HepG2 (cell line): ENCODE data around the gene DNM1L. TPM values are rescaled to one million over a fixed set of nuclear protein-coding genes. Genes with fewer than 3 reads are reported as not detected.

Source experiments
- ATAC-seq: fragments of 200-7000 bp; cut with Tn5 transposase; 3 replicates; pipeline ENCODE4 v1.9.1; 2020; ENCODE audit warnings: mild to moderate bottlenecking, moderate library complexity
- BruUV-seq: library from RNA; stranded (reverse); fragments of 400-500 nt; replicated peaks from 2 replicates; lab custom pipeline; 2021; lab: Mats Ljungman, UMichigan
- CTCF ChIA-PET: fragments of 300-600 bp; formaldehyde crosslinking; extraction: SDS; loops from one replicate; lab custom pipeline; 2021; ENCODE audit warnings: low total read pairs, inconsistent platforms, low intra/inter-chr PET ratio; lab: Yijun Ruan, JAX
- POLR2A ChIA-PET: fragments of 350-600 bp; sonication (Branson Sonifier 250); formaldehyde crosslinking; loops from one replicate; lab custom pipeline; 2020; ENCODE audit warnings: antibody characterized with exemption, inconsistent platforms; lab: Yijun Ruan, JAX
- DNase-seq: peaks from one replicate; pipeline ENCODE4 v3.0.0-alpha.2; 2015; ENCODE audit warnings: low spot score
- FAIRE-seq: peaks from 3 replicates; lab custom pipeline; 2011; peaks lifted over from hg19 to GRCh38; lab: Jason Lieb, UNC
- H2AFZ ChIP-seq: one replicate; pipeline ENCODE4 v1.6.1; 2011; ENCODE audit warnings: low read length, inconsistent platforms
- H3K27ac ChIP-seq: fragments of 300-600 bp; 3 replicates; pipeline ENCODE4 v1.8.0; 2011; ENCODE audit warnings: mixed run types, mild to moderate bottlenecking, mixed read lengths, low read length, inconsistent platforms; ENCODE audit not compliant: insufficient read depth; ENCODE audit errors: extremely low read length
- H3K27me3 ChIP-seq, 2 experiments: fragments of 200-600 bp in 1 of 2; 2 replicates in 1 of 2; 3 replicates in 1 of 2; pipeline versions ENCODE4 v1.6.0 to v1.8.0; 2011; ENCODE audit warnings: low read length in 2 of 2, mild to moderate bottlenecking in 2 of 2, moderate library complexity in 2 of 2, inconsistent platforms in 1 of 2; ENCODE audit not compliant: insufficient read depth in 2 of 2, control insufficient read depth in 1 of 2
- H3K36me3 ChIP-seq, 2 experiments: fragments of 200-600 bp in 1 of 2; replicated peaks in 1 of 2; 2 replicates in 1 of 2; 3 replicates in 1 of 2; pipeline versions ENCODE4 v1.5.1 to v1.8.0; 2011; ENCODE audit warnings: low read length in 2 of 2, inconsistent platforms in 1 of 2; ENCODE audit not compliant: insufficient read depth in 2 of 2, control insufficient read depth in 1 of 2
- H3K4me1 ChIP-seq: 2 replicates; pipeline ENCODE4 v1.5.1; 2012; ENCODE audit warnings: low read length, inconsistent platforms; ENCODE audit not compliant: insufficient read depth
- H3K4me2 ChIP-seq: 2 replicates; pipeline ENCODE4 v1.6.0; 2011; ENCODE audit warnings: low read depth, low read length, inconsistent platforms
- H3K4me3 ChIP-seq, 3 experiments: fragments of 200-600 bp in 1 of 3; sonication (generic), shearing (Covaris generic) in 1 of 3; replicated peaks in 1 of 3; 2 replicates each; pipeline ENCODE4 v1.5.1; 2011 to 2016; ENCODE audit warnings: low read length in 3 of 3, inconsistent platforms in 2 of 3, low read depth in 2 of 3, mild to moderate bottlenecking in 2 of 3, control low read depth in 1 of 3, mixed read lengths in 1 of 3; ENCODE audit not compliant: insufficient read depth in 1 of 3
- H3K79me2 ChIP-seq: one replicate; pipeline ENCODE4 v1.6.1; 2011; ENCODE audit warnings: low read length, inconsistent platforms; ENCODE audit not compliant: insufficient read depth
- H3K9ac ChIP-seq: 2 replicates; pipeline ENCODE4 v1.6.0; 2011; ENCODE audit warnings: mild to moderate bottlenecking, low read depth, low read length, inconsistent platforms; ENCODE audit not compliant: insufficient read depth
- H3K9me3 ChIP-seq: 2 replicates; pipeline ENCODE4 v1.5.1; 2012; ENCODE audit warnings: mild to moderate bottlenecking, low read length
- H4K20me1 ChIP-seq: 2 replicates; pipeline ENCODE4 v1.6.0; 2011; ENCODE audit warnings: inconsistent platforms, mild to moderate bottlenecking, low read length, moderate library complexity; ENCODE audit not compliant: insufficient read depth
- CBX5 ChIP-seq: sonication (generic); formaldehyde crosslinking; IDR thresholded peaks from 2 replicates; pipeline ENCODE4 v1.4.0; 2020; ENCODE audit warnings: missing genetic modification reagents, borderline replicate concordance
- HHEX ChIP-seq: IDR thresholded peaks from 2 replicates; pipeline ENCODE4 v1.6.1; 2016; ENCODE audit warnings: control low read depth
- JUND ChIP-seq: sonication (generic); formaldehyde crosslinking; IDR thresholded peaks from 2 replicates; pipeline ENCODE4 v1.8.0; 2022; ENCODE audit warnings: mild to moderate bottlenecking, missing genetic modification reagents
- KAT8 ChIP-seq: IDR thresholded peaks from 2 replicates; pipeline ENCODE4 v1.6.1; 2016; ENCODE audit warnings: missing genetic modification reagents, missing compliant biosample characterization
- LCORL ChIP-seq, 2 experiments: fragments of 450-650 bp in 1 of 2; sonication (generic) in 1 of 2; formaldehyde crosslinking in 1 of 2; IDR thresholded peaks; 2 replicates each; pipeline versions ENCODE4 v1.5.0 to v1.6.1; 2017 to 2020; ENCODE audit warnings: antibody characterized with exemption in 1 of 2, missing genetic modification reagents in 1 of 2
- SMAD3 ChIP-seq: sonication (generic); formaldehyde crosslinking; IDR thresholded peaks from 2 replicates; pipeline ENCODE4 v1.4.0; 2020; ENCODE audit warnings: missing genetic modification reagents
- TP53 ChIP-seq: sonication (generic); formaldehyde crosslinking; conservative IDR thresholded peaks from 2 replicates; pipeline ENCODE4 v1.4.0; 2020; ENCODE audit warnings: missing genetic modification reagents
- ZFP36 ChIP-seq: fragments of 150-350 bp; IDR thresholded peaks from 2 replicates; pipeline ENCODE4 v1.6.1; 2018; ENCODE audit warnings: borderline replicate concordance, low read length, low read depth; ENCODE audit not compliant: partially characterized antibody
- ZNF234 ChIP-seq: sonication (generic); formaldehyde crosslinking; conservative IDR thresholded peaks from 2 replicates; pipeline ENCODE4 v1.5.1; 2020; ENCODE audit warnings: mild to moderate bottlenecking, missing genetic modification reagents
- ZNF329 ChIP-seq: sonication (generic); formaldehyde crosslinking; IDR thresholded peaks from 2 replicates; pipeline ENCODE4 v1.9.0; 2021; ENCODE audit warnings: low read depth, mild to moderate bottlenecking, missing genetic modification reagents
- ZNF547 ChIP-seq: sonication (generic); formaldehyde crosslinking; IDR thresholded peaks from 2 replicates; pipeline ENCODE4 v1.5.1; 2020; ENCODE audit warnings: mild to moderate bottlenecking, missing genetic modification reagents
- ZNF780A ChIP-seq: sonication (generic); formaldehyde crosslinking; IDR thresholded peaks from 2 replicates; pipeline ENCODE4 v1.8.0; 2022; ENCODE audit warnings: mild to moderate bottlenecking, missing genetic modification reagents, moderate library complexity
- in situ Hi-C: cut with HindIII; loops from 2 replicates; pipeline ENCODE4 v1.10.0; 2017; ENCODE audit warnings: low pct_unique_long_range_greater_than_20kb; ENCODE audit not compliant: extremely low pct_ligation_motif_present
- intact Hi-C: fragments of 100-400 bp; cut with micrococcal nuclease; formaldehyde crosslinking; loops from one replicate; pipeline ENCODE4 v1.10.0; 2022; ENCODE audit not compliant: unreplicated experiment
- polyA plus RNA-seq, 8 experiments: library from polyadenylated mRNA; depleted of rRNA in 3 of 8; stranded (reverse) in 7 of 8; unstranded in 1 of 8; fragments of >200 nt; fragmentation: Illumina TruSeq in 4 of 8; extraction: Trizol in 4 of 8; gene quantifications; 2 replicates each; pipeline versions ENCODE4 v1.2.1 to v1.2.3, GENCODE V29; 2011 to 2016; ENCODE audit warnings: low read depth in 4 of 8, missing spikeins in 1 of 8, mixed read lengths in 1 of 8; ENCODE audit not compliant: insufficient read depth in 1 of 8
- total RNA-seq, 5 experiments: library from RNA; depleted of rRNA; stranded (reverse); fragments of >200 nt; fragmentation: Illumina TruSeq; extraction: Trizol; gene quantifications; 2 replicates each; pipeline ENCODE4 v1.2.3, GENCODE V29; 2016; ENCODE audit warnings: low read depth in 1 of 5
- TF ChIP-seq, protein P1 (sequence below): IDR thresholded peaks from 2 replicates; pipeline ENCODE4 v1.6.1; 2016; ENCODE audit warnings: mild to moderate bottlenecking

The DNM1L gene
- total and polyA plus RNA-seq, 2 of the 13 experiments (the other 11 are each of a cell fraction or from before 2014, with no cell fraction given): 35.9 to 65.8 TPM

DNA sequence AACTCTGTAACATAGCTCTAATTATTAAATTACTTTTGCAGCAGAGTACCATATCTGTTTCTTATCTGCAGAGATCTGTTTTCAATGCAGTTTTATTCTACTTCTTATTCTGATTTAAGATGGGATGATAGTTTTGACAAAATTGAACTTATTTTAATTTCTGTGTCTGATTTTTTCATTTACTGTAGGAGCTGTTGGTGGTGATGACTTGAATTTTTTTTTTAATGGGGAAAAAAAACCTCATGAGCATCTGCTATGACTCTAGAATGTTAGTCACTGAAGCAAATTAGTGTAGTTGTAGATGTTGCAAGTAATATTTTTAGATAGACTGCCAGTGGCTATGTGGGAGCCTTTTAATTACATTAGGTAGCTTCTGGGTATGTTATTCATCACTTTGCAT is 23.4 kb downstream of the DNM1L start:
- intact Hi-C loops (no loop called here), in situ Hi-C loops (no loop called here)
- H3K4me3 ChIP-seq: no peak overlapping the region
- H3K79me2 ChIP-seq: peaks cover 17% of the 10 kb centered on the region
- POLR2A ChIA-PET: no interaction called here
- ATAC-seq (no peak), DNase-seq (no peak), FAIRE-seq (no peak)
- H3K27ac ChIP-seq: no peak overlapping the region
- H4K20me1 ChIP-seq: 0 out of 2 replicates have a peak, but pooled peaks cover 7% of the 10 kb centered on the region
- CTCF ChIA-PET: no interaction called here
- no peaks in the 10 kb centered on the region for H3K27me3 ChIP-seq
- H3K4me1 ChIP-seq: no peaks in the 10 kb centered on the region
- H3K9ac ChIP-seq: no peak overlapping the region
- no TSS peak for BruUV-seq
- no peak overlapping the region for H2AFZ ChIP-seq
- peaks cover 0 to 26% of the 10 kb centered on the region in 2 experiments; a peak in 4 of 5 replicates for H3K36me3 ChIP-seq
- H3K9me3 ChIP-seq: no peaks in the 10 kb centered on the region
- TF ChIP-seq, protein P1, sequence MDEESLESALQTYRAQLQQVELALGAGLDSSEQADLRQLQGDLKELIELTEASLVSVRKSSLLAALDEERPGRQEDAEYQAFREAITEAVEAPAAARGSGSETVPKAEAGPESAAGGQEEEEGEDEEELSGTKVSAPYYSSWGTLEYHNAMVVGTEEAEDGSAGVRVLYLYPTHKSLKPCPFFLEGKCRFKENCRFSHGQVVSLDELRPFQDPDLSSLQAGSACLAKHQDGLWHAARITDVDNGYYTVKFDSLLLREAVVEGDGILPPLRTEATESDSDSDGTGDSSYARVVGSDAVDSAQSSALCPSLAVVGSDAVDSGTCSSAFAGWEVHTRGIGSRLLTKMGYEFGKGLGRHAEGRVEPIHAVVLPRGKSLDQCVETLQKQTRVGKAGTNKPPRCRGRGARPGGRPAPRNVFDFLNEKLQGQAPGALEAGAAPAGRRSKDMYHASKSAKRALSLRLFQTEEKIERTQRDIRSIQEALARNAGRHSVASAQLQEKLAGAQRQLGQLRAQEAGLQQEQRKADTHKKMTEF (CRISPR knock-in tag): no peak
- TF ChIP-seq JUND (CRISPR knock-in tag): no peak
- no peak for TF ChIP-seq CBX5
- TF ChIP-seq HHEX (CRISPR knock-in tag): no peak
- TF ChIP-seq ZNF780A (CRISPR knock-in tag): no peak
- TF ChIP-seq SMAD3 (CRISPR knock-in tag): no peak
- TF ChIP-seq KAT8: no peak
- no peak for TF ChIP-seq ZNF547
- no peak for TF ChIP-seq ZNF234 (CRISPR knock-in tag)
- no peak for TF ChIP-seq ZFP36
- TF ChIP-seq TP53 (CRISPR knock-in tag): no peak
- no peak for TF ChIP-seq ZNF329
- no peak for TF ChIP-seq LCORL (IDR thresholded peaks at IDR 0.05)
- no peak for TF ChIP-seq LCORL (CRISPR knock-in tag; IDR thresholded peaks at IDR 0.05)
- H3K4me2 ChIP-seq: no peak overlapping the region
